HL-60 (cell line): Measurements from ENCODE around the gene LRRC25.

Source experiments
- GABPA ChIP-seq: IDR thresholded peaks from 2 replicates; pipeline ENCODE4 v1.6.1; 2012; ENCODE audit warnings: low read depth
- POLR2AphosphoS5 ChIP-seq: IDR thresholded peaks from 2 replicates; pipeline ENCODE4 v1.6.1; 2012; ENCODE audit warnings: low read depth
- REST ChIP-seq: IDR thresholded peaks from 2 replicates; pipeline ENCODE4 v1.6.1; 2012; ENCODE audit warnings: low read depth; ENCODE audit not compliant: insufficient replicate concordance
- SPI1 ChIP-seq: IDR thresholded peaks from 2 replicates; pipeline ENCODE4 v1.6.1; 2012; ENCODE audit warnings: low read depth, mild to moderate bottlenecking, borderline replicate concordance
- TF ChIP-seq, protein P1 (sequence below): IDR thresholded peaks from one replicate; pipeline ENCODE4 v1.5.1; 2011; ENCODE audit warnings: low read length, control low read depth, inconsistent platforms; ENCODE audit not compliant: insufficient read depth

- TF ChIP-seq, protein P1, sequence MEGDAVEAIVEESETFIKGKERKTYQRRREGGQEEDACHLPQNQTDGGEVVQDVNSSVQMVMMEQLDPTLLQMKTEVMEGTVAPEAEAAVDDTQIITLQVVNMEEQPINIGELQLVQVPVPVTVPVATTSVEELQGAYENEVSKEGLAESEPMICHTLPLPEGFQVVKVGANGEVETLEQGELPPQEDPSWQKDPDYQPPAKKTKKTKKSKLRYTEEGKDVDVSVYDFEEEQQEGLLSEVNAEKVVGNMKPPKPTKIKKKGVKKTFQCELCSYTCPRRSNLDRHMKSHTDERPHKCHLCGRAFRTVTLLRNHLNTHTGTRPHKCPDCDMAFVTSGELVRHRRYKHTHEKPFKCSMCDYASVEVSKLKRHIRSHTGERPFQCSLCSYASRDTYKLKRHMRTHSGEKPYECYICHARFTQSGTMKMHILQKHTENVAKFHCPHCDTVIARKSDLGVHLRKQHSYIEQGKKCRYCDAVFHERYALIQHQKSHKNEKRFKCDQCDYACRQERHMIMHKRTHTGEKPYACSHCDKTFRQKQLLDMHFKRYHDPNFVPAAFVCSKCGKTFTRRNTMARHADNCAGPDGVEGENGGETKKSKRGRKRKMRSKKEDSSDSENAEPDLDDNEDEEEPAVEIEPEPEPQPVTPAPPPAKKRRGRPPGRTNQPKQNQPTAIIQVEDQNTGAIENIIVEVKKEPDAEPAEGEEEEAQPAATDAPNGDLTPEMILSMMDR = no peak
- TF ChIP-seq GABPA (no peak), SPI1 (no peak), REST (no peak), POLR2AphosphoS5 (0 out of 2 replicates have a peak, but pooled peaks have one; percentile 3)
Measured at GRCh38 chr19:18435842-18436670, 38.6 kb upstream of the LRRC25 start.
